ENCODE measurements around the gene DNAJC10.

DNA sequence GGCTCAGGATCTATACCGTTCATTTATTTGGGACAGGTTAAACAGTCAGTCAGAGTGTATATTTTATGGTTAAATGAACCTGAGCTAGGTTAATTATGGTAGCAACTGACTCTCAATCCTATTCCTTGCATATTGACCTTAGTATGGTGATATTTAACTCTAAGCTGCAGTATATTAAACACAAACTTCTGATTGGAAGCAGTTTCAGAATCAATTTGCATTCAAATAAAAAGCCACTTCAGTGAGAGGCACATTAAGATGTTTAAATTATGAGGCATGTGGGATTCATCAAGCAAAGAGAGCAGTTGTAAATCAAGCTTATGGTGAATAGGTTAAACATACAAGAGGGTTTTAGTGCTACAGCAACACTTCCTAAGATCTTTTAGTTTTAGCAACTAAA is 110.0 kb downstream of the DNAJC10 start:
- TF ChIP-seq POLR2A (IDR thresholded peaks at IDR 0.05; ENCODE audit: extremely low read depth, insufficient read length) (no peak), MYC (IDR thresholded peaks at IDR 0.05; ENCODE audit: low read depth, low read length) (no peak)
- TF ChIP-seq, protein P1, sequence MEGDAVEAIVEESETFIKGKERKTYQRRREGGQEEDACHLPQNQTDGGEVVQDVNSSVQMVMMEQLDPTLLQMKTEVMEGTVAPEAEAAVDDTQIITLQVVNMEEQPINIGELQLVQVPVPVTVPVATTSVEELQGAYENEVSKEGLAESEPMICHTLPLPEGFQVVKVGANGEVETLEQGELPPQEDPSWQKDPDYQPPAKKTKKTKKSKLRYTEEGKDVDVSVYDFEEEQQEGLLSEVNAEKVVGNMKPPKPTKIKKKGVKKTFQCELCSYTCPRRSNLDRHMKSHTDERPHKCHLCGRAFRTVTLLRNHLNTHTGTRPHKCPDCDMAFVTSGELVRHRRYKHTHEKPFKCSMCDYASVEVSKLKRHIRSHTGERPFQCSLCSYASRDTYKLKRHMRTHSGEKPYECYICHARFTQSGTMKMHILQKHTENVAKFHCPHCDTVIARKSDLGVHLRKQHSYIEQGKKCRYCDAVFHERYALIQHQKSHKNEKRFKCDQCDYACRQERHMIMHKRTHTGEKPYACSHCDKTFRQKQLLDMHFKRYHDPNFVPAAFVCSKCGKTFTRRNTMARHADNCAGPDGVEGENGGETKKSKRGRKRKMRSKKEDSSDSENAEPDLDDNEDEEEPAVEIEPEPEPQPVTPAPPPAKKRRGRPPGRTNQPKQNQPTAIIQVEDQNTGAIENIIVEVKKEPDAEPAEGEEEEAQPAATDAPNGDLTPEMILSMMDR (IDR thresholded peaks at IDR 0.05; ENCODE audit: low read depth, low read length), result no peak
